Testis (tissue), 2 donors: ENCODE data around the gene SH3BGRL2.

ENCODE experiments used
- POLR2A ChIP-seq: fragments of 450-650 bp; IDR thresholded peaks from one replicate; pipeline ENCODE4 v1.6.1; 2017; ENCODE audit warnings: antibody characterized with exemption, mild to moderate bottlenecking, moderate library complexity
- TF ChIP-seq, protein P1 (sequence below), 3 experiments: fragments of 450-650 bp in 2 of 3; fragments of 200-600 bp in 1 of 3; sonication (generic) in 1 of 3; IDR thresholded peaks; one replicate each; pipeline ENCODE4 v1.5.1; 2016 to 2019; ENCODE audit warnings: antibody characterized with exemption in 3 of 3, mild to moderate bottlenecking in 2 of 3, moderate library complexity in 1 of 3

GRCh38 chr6:79668381-79668780 lies 37.3 kb downstream of the SH3BGRL2 start:
- TF ChIP-seq, protein P1, sequence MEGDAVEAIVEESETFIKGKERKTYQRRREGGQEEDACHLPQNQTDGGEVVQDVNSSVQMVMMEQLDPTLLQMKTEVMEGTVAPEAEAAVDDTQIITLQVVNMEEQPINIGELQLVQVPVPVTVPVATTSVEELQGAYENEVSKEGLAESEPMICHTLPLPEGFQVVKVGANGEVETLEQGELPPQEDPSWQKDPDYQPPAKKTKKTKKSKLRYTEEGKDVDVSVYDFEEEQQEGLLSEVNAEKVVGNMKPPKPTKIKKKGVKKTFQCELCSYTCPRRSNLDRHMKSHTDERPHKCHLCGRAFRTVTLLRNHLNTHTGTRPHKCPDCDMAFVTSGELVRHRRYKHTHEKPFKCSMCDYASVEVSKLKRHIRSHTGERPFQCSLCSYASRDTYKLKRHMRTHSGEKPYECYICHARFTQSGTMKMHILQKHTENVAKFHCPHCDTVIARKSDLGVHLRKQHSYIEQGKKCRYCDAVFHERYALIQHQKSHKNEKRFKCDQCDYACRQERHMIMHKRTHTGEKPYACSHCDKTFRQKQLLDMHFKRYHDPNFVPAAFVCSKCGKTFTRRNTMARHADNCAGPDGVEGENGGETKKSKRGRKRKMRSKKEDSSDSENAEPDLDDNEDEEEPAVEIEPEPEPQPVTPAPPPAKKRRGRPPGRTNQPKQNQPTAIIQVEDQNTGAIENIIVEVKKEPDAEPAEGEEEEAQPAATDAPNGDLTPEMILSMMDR (IDR thresholded peaks at IDR 0.05): no peak
- no peak for TF ChIP-seq POLR2A
